Liver (tissue), 9 donors: Measurements from ENCODE around the gene KLF16. TPM values are rescaled to one million over a fixed set of nuclear protein-coding genes. Genes with fewer than 3 reads are reported as not detected.

Experiments used
- DNase-seq: peaks from one replicate; pipeline ENCODE4 v3.0.0-alpha.2; 2017; ENCODE audit warnings: low spot score
- H3K27ac ChIP-seq, 2 donors: one replicate each; pipeline ENCODE4 v1.7.0; 2013; ENCODE audit warnings: inconsistent platforms in 2 of 2, low read length in 2 of 2, control low read depth in 1 of 2, low read depth in 1 of 2, mild to moderate bottlenecking in 1 of 2
- H3K27me3 ChIP-seq, 4 donors: one replicate each; pipeline versions ENCODE4 v1.6.1 to v1.7.0; 2013; ENCODE audit warnings: low read length in 3 of 4, inconsistent platforms in 1 of 4, mild to moderate bottlenecking in 1 of 4, moderate library complexity in 1 of 4; ENCODE audit not compliant: control insufficient read depth in 4 of 4, insufficient read depth in 4 of 4
- H3K36me3 ChIP-seq, 4 donors: one replicate each; pipeline versions ENCODE4 v1.6.1 to v1.7.0; 2013; ENCODE audit warnings: low read length in 3 of 4, mild to moderate bottlenecking in 3 of 4, low read depth in 1 of 4, moderate library complexity in 1 of 4; ENCODE audit not compliant: control insufficient read depth in 4 of 4, insufficient read depth in 3 of 4
- H3K4me1 ChIP-seq, 4 donors: one replicate each; pipeline versions ENCODE4 v1.6.1 to v1.7.0; 2013; ENCODE audit warnings: low read length in 3 of 4, mild to moderate bottlenecking in 3 of 4, moderate library complexity in 1 of 4; ENCODE audit not compliant: control insufficient read depth in 4 of 4, insufficient read depth in 4 of 4
- H3K4me3 ChIP-seq, 3 donors: one replicate each; pipeline versions ENCODE4 v1.6.1 to v1.7.0; 2013; ENCODE audit warnings: low read length in 3 of 3, control low read depth in 1 of 3, low read depth in 1 of 3, mild to moderate bottlenecking in 1 of 3
- H3K9ac ChIP-seq, 2 donors: one replicate each; pipeline ENCODE4 v1.7.0; 2013; ENCODE audit warnings: low read length in 2 of 2, mild to moderate bottlenecking in 2 of 2, moderate library complexity in 2 of 2, control low read depth in 1 of 2, low read depth in 1 of 2
- H3K9me3 ChIP-seq, 4 donors: one replicate each; pipeline versions ENCODE4 v1.6.1 to v1.7.0; 2013; ENCODE audit warnings: low read length in 3 of 4; ENCODE audit not compliant: control insufficient read depth in 4 of 4
- ATF3 ChIP-seq: IDR thresholded peaks from 2 replicates; pipeline ENCODE4 v1.6.1; 2016; ENCODE audit warnings: antibody characterized with exemption
- CTCF ChIP-seq: fragments of 150-350 bp; IDR thresholded peaks from 2 replicates; pipeline ENCODE4 v1.5.1; 2017; ENCODE audit warnings: improper control_type of control experiment, low read depth, low read length; ENCODE audit not compliant: missing input control
- FOXA1 ChIP-seq: IDR thresholded peaks from 2 replicates; pipeline ENCODE4 v1.6.1; 2016; ENCODE audit warnings: antibody characterized with exemption
- FOXA2 ChIP-seq: IDR thresholded peaks from 2 replicates; pipeline ENCODE4 v1.6.1; 2016; ENCODE audit warnings: antibody characterized with exemption
- GABPA ChIP-seq, 2 donors: IDR thresholded peaks in 1 of 2; conservative IDR thresholded peaks in 1 of 2; 2 replicates each; pipeline ENCODE4 v1.6.1; 2016; ENCODE audit warnings: antibody characterized with exemption in 2 of 2, mild to moderate bottlenecking in 1 of 2, moderate library complexity in 1 of 2
- HNF4A ChIP-seq, 2 donors: conservative IDR thresholded peaks; 2 replicates each; pipeline ENCODE4 v1.6.1; 2016; ENCODE audit warnings: antibody characterized with exemption in 2 of 2, mild to moderate bottlenecking in 2 of 2
- HNF4G ChIP-seq: IDR thresholded peaks from 2 replicates; pipeline ENCODE4 v1.6.1; 2016; ENCODE audit warnings: antibody characterized with exemption
- JUND ChIP-seq, 2 donors: IDR thresholded peaks; 2 replicates each; pipeline ENCODE4 v1.6.1; 2016; ENCODE audit warnings: antibody characterized with exemption in 2 of 2
- MAX ChIP-seq: IDR thresholded peaks from 2 replicates; pipeline ENCODE4 v1.6.1; 2016; ENCODE audit warnings: antibody characterized with exemption
- NR2F2 ChIP-seq: IDR thresholded peaks from 2 replicates; pipeline ENCODE4 v1.6.1; 2016; ENCODE audit warnings: antibody characterized with exemption
- RAD21 ChIP-seq, 2 donors: IDR thresholded peaks; 2 replicates each; pipeline ENCODE4 v1.6.1; 2016; ENCODE audit warnings: antibody characterized with exemption in 2 of 2, mild to moderate bottlenecking in 2 of 2
- REST ChIP-seq: IDR thresholded peaks from 2 replicates; pipeline ENCODE4 v1.6.1; 2016; ENCODE audit warnings: antibody characterized with exemption, mild to moderate bottlenecking
- RXRA ChIP-seq, 2 donors: IDR thresholded peaks; 2 replicates each; pipeline ENCODE4 v1.6.1; 2017 to 2018; ENCODE audit warnings: antibody characterized with exemption in 2 of 2, mild to moderate bottlenecking in 1 of 2
- SP1 ChIP-seq: IDR thresholded peaks from 2 replicates; pipeline ENCODE4 v1.6.1; 2018; ENCODE audit warnings: antibody characterized with exemption, mild to moderate bottlenecking
- TAF1 ChIP-seq: conservative IDR thresholded peaks from 2 replicates; pipeline ENCODE4 v1.6.1; 2016; ENCODE audit warnings: antibody characterized with exemption, mild to moderate bottlenecking
- YY1 ChIP-seq: IDR thresholded peaks from 2 replicates; pipeline ENCODE4 v1.6.1; 2016; ENCODE audit warnings: antibody characterized with exemption, mild to moderate bottlenecking
- ZBTB33 ChIP-seq: IDR thresholded peaks from 2 replicates; pipeline ENCODE4 v1.6.1; 2016; ENCODE audit warnings: antibody characterized with exemption
- WGBS: extraction: QIAGEN DNeasy Blood & Tissue Kit; methylation state at CpG from one replicate; pipeline ENCODE4 v1.1.7; 2013; 5-methylcytosine and 5-hydroxymethylcytosine counted together
- polyA plus RNA-seq, 2 donors: library from polyadenylated mRNA; stranded (reverse) in 1 of 2; unstranded in 1 of 2; fragments of 200-250 nt in 1 of 2; fragments of >200 nt in 1 of 2; fragmentation: Nextera tagmentation in 1 of 2; extraction: Ambion mirVana in 1 of 2; gene quantifications; one replicate each; pipeline versions ENCODE4 v1.2.1 to v1.2.3, GENCODE V29; 2013 to 2015
- total RNA-seq, 2 donors: library from RNA; depleted of rRNA; stranded (reverse); fragments of >200 nt; gene quantifications; one replicate each; pipeline ENCODE4 v1.2.3, GENCODE V29; 2014
- donor health status: healthy.
- donor health status: healthy.
- donor health status: healthy.
- donor health status: healthy.
- donor health status: healthy.

The KLF16 gene
- total and polyA plus RNA-seq, 4 donors, result 1.2 to 14.8 (median 6.0) TPM

GRCh38 chr19:1823539-1824251 is 39.7 kb downstream of the KLF16 start (continued):
- no peak for TF ChIP-seq FOXA2
- TF ChIP-seq RAD21 (IDR thresholded peaks at IDR 0.05), result no peak
- no peak for TF ChIP-seq ATF3
- no peak for TF ChIP-seq YY1
- no peak for TF ChIP-seq FOXA1
- TF ChIP-seq CTCF, result no peak
- no peak for TF ChIP-seq SP1
- TF ChIP-seq NR2F2, result no peak

- H3K9me3 ChIP-seq, result no peaks in the 10 kb centered on the region
- WGBS, result 90% methylated on average over 8 of the region's 8 CpGs
- peaks cover 7 to 23% (median 14%) of the 10 kb centered on the region in 4 donors for H3K4me1 ChIP-seq
Measured at GRCh38 chr19:1823020-1823419, 40.4 kb downstream of the KLF16 start.

More at GRCh38 chr19:1823020-1823419, 40.4 kb downstream of the KLF16 start:
- DNase-seq, result no peak
- Histone ChIP-seq H3K4me3 (no peak overlapping the region), H3K27ac (no peak overlapping the region), H3K9ac (no peak overlapping the region), H3K36me3 (peaks cover 19 to 40% (median 32%) of the 10 kb centered on the region in 4 donors), H3K27me3 (no peaks in the 10 kb centered on the region)
- TF ChIP-seq TAF1 (no peak), ZBTB33 (no peak), JUND (IDR thresholded peaks at IDR 0.05) (no peak), HNF4A (conservative IDR thresholded peaks at IDR 0.05) (no peak), FOXA1 (no peak), REST (no peak), ATF3 (no peak), YY1 (no peak), MAX (no peak), RXRA (IDR thresholded peaks at IDR 0.05) (no peak), FOXA2 (no peak), HNF4G (no peak), CTCF (no peak), SP1 (no peak), GABPA (IDR thresholded peaks at IDR 0.05 in 1 of 2, conservative IDR thresholded peaks at IDR 0.05 in 1 of 2) (no peak)
